Cardiac fibroblast (primary cell): Measurements from ENCODE around the gene DIO1.

Experiments used
- DNase-seq, 2 donors: peaks; one replicate each; pipeline versions ENCODE4 v3.0.0 to v3.0.0-alpha.2; 2010; ENCODE audit warnings: low read depth in 2 of 2
- H3K4me3 ChIP-seq, 2 donors: replicated peaks in 1 of 2; 1 replicate in 1 of 2; 2 replicates in 1 of 2; pipeline ENCODE4 v1.5.1; 2011; ENCODE audit warnings: low read depth in 2 of 2, low read length in 2 of 2, mild to moderate bottlenecking in 2 of 2, moderate library complexity in 1 of 2
- TF ChIP-seq, protein P1 (sequence below): IDR thresholded peaks from one replicate; pipeline ENCODE4 v1.5.1; 2011; ENCODE audit warnings: low read depth, mild to moderate bottlenecking, low read length, inconsistent platforms

The DIO1 gene

DNA sequence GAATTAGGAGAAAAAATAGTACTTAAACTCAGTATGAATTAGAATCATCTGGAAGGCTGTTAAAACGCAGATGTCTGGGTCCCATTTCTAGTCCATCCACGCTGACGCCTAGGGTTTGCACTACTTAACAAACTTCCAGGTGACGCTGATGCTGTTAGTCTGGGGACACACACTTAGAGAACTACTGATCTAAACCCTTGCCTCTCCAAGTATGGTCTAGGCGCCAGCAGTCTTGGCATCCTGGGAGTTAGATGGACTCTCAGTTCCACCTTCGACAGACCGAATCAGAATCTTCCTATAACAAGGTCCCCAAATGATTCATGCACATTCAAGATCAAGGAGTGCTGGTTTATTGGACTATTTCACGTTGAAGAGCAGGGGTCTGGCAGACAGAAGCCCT, 11.5 kb downstream of the DIO1 start:
- H3K4me3 ChIP-seq, result no peak overlapping the region

DNA sequence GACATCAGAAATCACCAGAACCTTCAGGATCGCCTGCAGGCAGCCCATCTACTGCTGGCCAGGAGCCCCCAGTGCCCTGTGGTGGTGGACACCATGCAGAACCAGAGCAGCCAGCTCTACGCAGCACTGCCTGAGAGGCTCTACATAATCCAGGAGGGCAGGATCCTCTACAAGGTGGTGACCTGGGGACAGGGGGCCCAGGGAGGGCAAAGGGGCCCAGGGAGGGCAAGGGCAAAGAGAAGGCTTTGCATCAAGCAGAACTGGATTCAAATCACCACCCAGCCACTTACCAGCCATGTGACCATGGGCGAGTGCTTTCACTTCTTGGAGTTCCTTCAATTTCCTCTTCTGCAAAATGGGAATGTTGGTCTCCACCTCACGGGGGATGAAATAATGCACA, 12.1 kb downstream of the DIO1 start:
- TF ChIP-seq, protein P1, sequence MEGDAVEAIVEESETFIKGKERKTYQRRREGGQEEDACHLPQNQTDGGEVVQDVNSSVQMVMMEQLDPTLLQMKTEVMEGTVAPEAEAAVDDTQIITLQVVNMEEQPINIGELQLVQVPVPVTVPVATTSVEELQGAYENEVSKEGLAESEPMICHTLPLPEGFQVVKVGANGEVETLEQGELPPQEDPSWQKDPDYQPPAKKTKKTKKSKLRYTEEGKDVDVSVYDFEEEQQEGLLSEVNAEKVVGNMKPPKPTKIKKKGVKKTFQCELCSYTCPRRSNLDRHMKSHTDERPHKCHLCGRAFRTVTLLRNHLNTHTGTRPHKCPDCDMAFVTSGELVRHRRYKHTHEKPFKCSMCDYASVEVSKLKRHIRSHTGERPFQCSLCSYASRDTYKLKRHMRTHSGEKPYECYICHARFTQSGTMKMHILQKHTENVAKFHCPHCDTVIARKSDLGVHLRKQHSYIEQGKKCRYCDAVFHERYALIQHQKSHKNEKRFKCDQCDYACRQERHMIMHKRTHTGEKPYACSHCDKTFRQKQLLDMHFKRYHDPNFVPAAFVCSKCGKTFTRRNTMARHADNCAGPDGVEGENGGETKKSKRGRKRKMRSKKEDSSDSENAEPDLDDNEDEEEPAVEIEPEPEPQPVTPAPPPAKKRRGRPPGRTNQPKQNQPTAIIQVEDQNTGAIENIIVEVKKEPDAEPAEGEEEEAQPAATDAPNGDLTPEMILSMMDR, result no peak
- DNase-seq, result no peak

More for the DNA sequence above, 11.5 kb downstream of the DIO1 start:
- TF ChIP-seq, protein P1, result no peak
- DNase-seq, result no peak

DNA sequence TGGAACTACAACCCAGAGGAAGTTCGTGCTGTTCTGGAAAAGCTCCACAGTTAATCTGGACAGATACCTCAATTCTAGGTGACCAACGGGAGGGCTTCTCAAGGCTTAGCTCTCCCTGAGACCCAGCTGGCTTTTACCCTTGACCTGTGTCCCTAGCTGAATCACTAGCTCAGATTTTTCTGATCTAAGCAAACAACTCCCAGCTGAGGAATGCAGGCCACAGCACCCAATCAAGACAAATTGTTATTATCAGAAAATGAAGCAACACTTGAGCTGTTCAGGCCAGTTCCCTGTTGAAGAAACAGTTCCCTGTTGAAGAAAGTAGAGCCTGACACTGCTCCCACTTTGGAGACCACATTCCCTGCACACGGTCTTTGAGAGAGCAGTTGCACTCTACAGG, 16.0 kb downstream of the DIO1 start:
- DNase-seq, result peak in 1 of 2 donors; percentile 30
- no peak overlapping the region for H3K4me3 ChIP-seq
- TF ChIP-seq, protein P1, result no peak

More for the DNA sequence above, 12.1 kb downstream of the DIO1 start:
- H3K4me3 ChIP-seq, result no peak overlapping the region

DNA sequence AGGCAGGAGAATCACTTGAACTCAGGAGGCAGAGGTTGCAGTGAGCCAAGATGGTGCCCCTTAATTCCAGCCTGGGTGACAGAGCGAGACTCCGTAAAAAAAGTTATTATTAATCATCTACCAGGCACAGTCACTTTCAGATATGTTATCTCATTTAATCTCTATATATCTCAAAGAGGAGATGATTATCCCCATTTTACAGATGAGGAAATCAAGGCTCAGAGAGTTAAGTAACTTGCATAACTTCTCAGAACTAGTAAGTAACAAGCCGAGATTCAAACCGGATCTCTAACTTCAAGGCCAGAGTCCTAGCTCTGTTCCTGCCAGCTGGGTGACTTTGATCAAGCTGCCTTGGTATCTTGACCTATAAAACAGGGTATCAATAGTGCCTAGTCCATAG, 17.5 kb downstream of the DIO1 start:
- no peak for DNase-seq

DNA sequence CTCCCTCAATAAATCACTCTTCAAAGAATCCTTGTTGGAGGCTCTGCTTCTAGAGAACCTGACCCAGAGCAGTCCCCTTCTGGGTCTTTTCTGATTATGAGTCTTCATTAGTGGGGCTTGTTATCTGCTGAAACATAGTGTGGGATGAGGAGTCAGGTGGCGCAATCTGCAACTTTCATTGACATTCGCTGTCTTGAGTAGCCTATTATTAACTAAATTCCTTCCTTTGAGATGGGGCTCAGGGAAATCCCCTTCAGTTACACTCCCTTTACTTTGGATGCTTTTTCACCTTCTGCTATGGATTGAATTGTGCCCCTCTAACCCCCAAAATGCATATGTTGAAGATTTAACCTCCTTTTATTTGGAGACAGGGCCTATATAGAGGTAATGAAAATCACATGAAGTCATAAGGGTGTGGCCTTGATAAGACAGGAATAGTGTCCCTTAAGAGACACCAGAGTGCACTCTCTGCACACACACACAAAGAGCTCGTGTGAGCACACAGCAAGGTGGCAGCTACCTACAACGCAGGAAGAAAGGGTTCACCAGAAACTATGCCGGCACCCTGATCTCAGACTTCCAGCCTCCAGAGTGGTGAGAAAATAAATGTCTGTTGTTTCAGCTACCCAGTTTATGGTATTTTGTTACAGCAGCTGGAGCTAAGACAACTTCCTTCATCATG, 19.5 kb downstream of the DIO1 start:
- TF ChIP-seq, protein P1, result no peak
- H3K4me3 ChIP-seq, result no peak overlapping the region
- no peak for DNase-seq

More for the DNA sequence above, 17.5 kb downstream of the DIO1 start:
- TF ChIP-seq, protein P1, result no peak
- H3K4me3 ChIP-seq, result no peak overlapping the region

DNA sequence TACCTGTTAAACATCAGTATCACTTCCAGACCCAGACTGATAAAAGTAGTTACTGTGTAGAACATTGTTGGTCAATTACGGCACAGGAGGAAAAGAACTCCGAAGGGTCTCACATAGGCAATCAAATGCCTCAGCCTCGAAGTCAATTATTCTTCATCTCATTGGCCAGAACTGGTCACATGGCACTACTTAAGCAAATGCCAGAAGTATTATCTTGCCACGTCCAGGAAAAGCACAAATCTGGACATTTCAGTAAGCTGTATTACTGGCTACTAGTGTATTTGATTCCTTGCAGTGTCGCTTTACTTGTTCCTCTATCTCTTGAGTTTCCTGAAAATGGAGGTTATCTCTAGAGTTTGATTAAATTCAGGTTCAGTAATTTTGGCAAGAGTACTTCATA, 24.4 kb downstream of the DIO1 start:
- H3K4me3 ChIP-seq, result no peak overlapping the region
- TF ChIP-seq, protein P1, result no peak
- DNase-seq, result peak; percentile 13 to 48

DNA sequence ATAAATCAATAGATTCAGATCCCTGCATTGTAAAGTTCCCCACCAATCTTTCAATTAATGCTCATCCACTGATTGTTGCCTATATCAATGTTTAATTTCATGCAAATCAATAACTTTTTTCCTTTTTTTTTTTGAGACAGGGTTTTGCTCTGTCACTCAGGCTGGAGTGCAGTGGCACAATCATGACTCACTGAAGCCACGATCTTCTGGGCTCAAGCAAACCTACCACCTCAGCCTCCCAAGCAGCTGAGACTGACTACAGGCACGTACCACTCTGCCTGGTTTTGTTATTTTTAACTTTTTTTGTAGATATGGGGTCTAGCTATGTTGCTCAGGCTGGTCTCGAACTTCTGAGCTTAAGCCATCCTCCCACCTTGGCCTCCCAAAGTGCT, 25.7 kb downstream of the DIO1 start:
- H3K4me3 ChIP-seq, result no peak overlapping the region
- TF ChIP-seq, protein P1, result no peak
- peak in 1 of 2 donors; percentile 36 for DNase-seq
